DOHH2 (cell line): ENCODE measurements around the gene CHI3L2.

Source experiments
- CTCF ChIP-seq: fragments of 200-600 bp; sonication (generic); IDR thresholded peaks from one replicate; pipeline ENCODE4 v1.5.1; 2014; ENCODE audit warnings: antibody characterized with exemption, mild to moderate bottlenecking, low read depth, low read length; ENCODE audit not compliant: poor library complexity, severe bottlenecking
- EZH2phosphoT487 ChIP-seq: fragments of 200-600 bp; sonication (generic); IDR thresholded peaks from 2 replicates; pipeline ENCODE4 v1.6.1; 2017; ENCODE audit warnings: borderline replicate concordance, mild to moderate bottlenecking, antibody characterized with exemption, low read length, moderate library complexity, mixed read lengths

- TF ChIP-seq CTCF (no peak), EZH2phosphoT487 (no peak)
Observed at GRCh38 chr1:111204983-111205713, 22.4 kb upstream of the CHI3L2 start.
